Tibial artery (tissue), 4 donors: ENCODE measurements around the gene ADCK1.

Source experiments
- DNase-seq, 2 donors: peaks; one replicate each; pipeline ENCODE4 v3.0.0-alpha.2; 2019
- H3K27ac ChIP-seq, 2 donors: fragments of 200-600 bp; sonication (generic) in 1 of 2; 1 replicate in 1 of 2; 2 replicates in 1 of 2; pipeline ENCODE4 v1.5.1; 2018 to 2019; ENCODE audit warnings: mild to moderate bottlenecking in 1 of 2
- H3K27me3 ChIP-seq, 2 donors: fragments of 200-600 bp; sonication (generic) in 1 of 2; one replicate each; pipeline versions ENCODE4 v1.5.1 to v1.6.0; 2016 to 2019
- H3K36me3 ChIP-seq, 3 donors: fragments of 200-600 bp; sonication (generic) in 2 of 3; one replicate each; pipeline ENCODE4 v1.5.1; 2016 to 2019; ENCODE audit warnings: mild to moderate bottlenecking in 2 of 3
- H3K4me1 ChIP-seq, 4 donors: fragments of 200-600 bp; sonication (generic) in 2 of 4; 1 replicate in 3 of 4; 2 replicates in 1 of 4; pipeline ENCODE4 v1.5.1; 2016 to 2019
- H3K4me3 ChIP-seq, 2 donors: fragments of 200-600 bp; sonication (generic) in 1 of 2; 1 replicate in 1 of 2; 2 replicates in 1 of 2; pipeline ENCODE4 v1.5.1; 2018 to 2019; ENCODE audit warnings: mild to moderate bottlenecking in 2 of 2
- H3K9me3 ChIP-seq, 3 donors: fragments of 200-600 bp; sonication (generic) in 1 of 3; one replicate each; pipeline ENCODE4 v1.5.1; 2016 to 2019
- CTCF ChIP-seq, 2 experiments: fragments of 200-600 bp in 1 of 2; fragments of 450-650 bp in 1 of 2; IDR thresholded peaks; one replicate each; pipeline ENCODE4 v1.5.1; 2017 to 2019; ENCODE audit warnings: antibody characterized with exemption in 2 of 2, mild to moderate bottlenecking in 1 of 2, moderate library complexity in 1 of 2
- intact Hi-C: fragments of 100-400 bp; cut with DNase I; formaldehyde crosslinking; loops from one replicate; pipeline ENCODE4 v1.15.0; 2023; ENCODE audit warnings: low total_unique reads

ADCK1 gene

DNA sequence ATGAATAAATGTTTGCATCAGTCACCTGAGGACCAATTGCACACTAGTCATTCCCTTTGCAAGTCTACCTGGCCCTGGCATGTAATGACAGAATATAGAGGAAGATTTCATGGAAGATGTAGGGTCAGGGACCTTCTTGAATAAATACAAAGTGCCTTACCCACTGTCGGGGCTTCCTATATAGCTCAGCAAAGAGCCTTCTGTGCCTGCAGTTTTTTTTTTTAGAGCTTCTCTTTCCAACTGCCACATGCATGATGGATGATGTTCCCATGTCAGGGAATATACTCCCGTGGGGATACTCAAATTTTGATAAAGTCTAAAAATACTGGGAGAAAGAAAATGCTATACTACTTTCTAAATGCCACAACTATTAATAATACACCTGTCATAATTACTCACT, 176.7 kb downstream of the ADCK1 start:
- peaks cover 0 to 6% (median 2%) of the 10 kb centered on the region in 4 donors for H3K4me1 ChIP-seq
- no peak overlapping the region for H3K4me3 ChIP-seq
- no peak overlapping the region for H3K27ac ChIP-seq
- H3K9me3 ChIP-seq, result no peaks in the 10 kb centered on the region
- peaks cover 0 to 18% of the 10 kb centered on the region in 2 donors for H3K27me3 ChIP-seq
- no peak for DNase-seq
- TF ChIP-seq CTCF (IDR thresholded peaks at IDR 0.05), result no peak
- intact Hi-C loops, result no loop called here
- no peaks in the 10 kb centered on the region for H3K36me3 ChIP-seq

GRCh38 chr14:77979171-77979570, 179.3 kb downstream of the ADCK1 start:
- H3K36me3 ChIP-seq, result no peaks in the 10 kb centered on the region
- intact Hi-C loops, result no loop called here
- H3K27ac ChIP-seq, result no peak overlapping the region
- peaks cover 0 to 18% of the 10 kb centered on the region in 2 donors for H3K27me3 ChIP-seq
- no peak for TF ChIP-seq CTCF (IDR thresholded peaks at IDR 0.05)
- no peaks in the 10 kb centered on the region for H3K9me3 ChIP-seq
- DNase-seq, result no peak
- H3K4me3 ChIP-seq, result no peak overlapping the region
- H3K4me1 ChIP-seq, result peaks cover 0 to 6% (median 2%) of the 10 kb centered on the region in 4 donors

- no peak for DNase-seq
- Histone ChIP-seq H3K4me1 (peaks cover 0 to 6% (median 2%) of the 10 kb centered on the region in 4 donors), H3K27me3 (peaks cover 0 to 18% of the 10 kb centered on the region in 2 donors), H3K27ac (no peak overlapping the region), H3K9me3 (no peaks in the 10 kb centered on the region), H3K36me3 (no peaks in the 10 kb centered on the region), H3K4me3 (no peak overlapping the region)
- no peak for TF ChIP-seq CTCF (IDR thresholded peaks at IDR 0.05)
- intact Hi-C loops, result no loop called here
Observed at GRCh38 chr14:77979666-77980351, 179.9 kb downstream of the ADCK1 start.

GRCh38 chr14:77980475-77981321, 180.8 kb downstream of the ADCK1 start:
- no peak overlapping the region for H3K4me3 ChIP-seq
- no peak for DNase-seq
- H3K4me1 ChIP-seq, result peaks cover 0 to 6% (median 2%) of the 10 kb centered on the region in 4 donors
- no peaks in the 10 kb centered on the region for H3K36me3 ChIP-seq
- no peak overlapping the region for H3K27ac ChIP-seq
- intact Hi-C loops, result no loop called here
- peaks cover 0 to 18% of the 10 kb centered on the region in 2 donors for H3K27me3 ChIP-seq
- no peak for TF ChIP-seq CTCF (IDR thresholded peaks at IDR 0.05)
- no peaks in the 10 kb centered on the region for H3K9me3 ChIP-seq
